Stimulated activated CD8-positive, alpha-beta memory T cell treated with anti-CD3 and anti-CD28 coated beads, Interleukin-7, amount 100 ng/mL, for 1 hour (primary cell): ENCODE measurements around the gene FHIP1B.

Source experiments
- DNase-seq, 2 donors: peaks; one replicate each; pipeline ENCODE4 v3.0.0-alpha.2; 2020; ENCODE audit warnings: low read depth in 2 of 2

Gene FHIP1B

DNA sequence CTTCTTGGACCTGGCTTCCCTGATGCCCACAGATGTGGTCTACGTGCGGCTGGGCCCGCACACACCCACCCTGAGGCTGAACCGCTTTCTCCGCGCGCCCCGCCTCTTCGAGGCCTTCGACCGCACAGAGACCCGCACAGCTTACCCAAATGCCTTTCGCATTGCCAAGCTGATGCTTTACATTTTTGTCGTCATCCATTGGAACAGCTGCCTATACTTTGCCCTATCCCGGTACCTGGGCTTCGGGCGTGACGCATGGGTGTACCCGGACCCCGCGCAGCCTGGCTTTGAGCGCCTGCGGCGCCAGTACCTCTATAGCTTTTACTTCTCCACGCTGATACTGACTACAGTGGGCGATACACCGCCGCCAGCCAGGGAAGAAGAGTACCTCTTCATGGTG, 5.7 kb upstream of the FHIP1B start:
- DNase-seq, result no peak

DNA sequence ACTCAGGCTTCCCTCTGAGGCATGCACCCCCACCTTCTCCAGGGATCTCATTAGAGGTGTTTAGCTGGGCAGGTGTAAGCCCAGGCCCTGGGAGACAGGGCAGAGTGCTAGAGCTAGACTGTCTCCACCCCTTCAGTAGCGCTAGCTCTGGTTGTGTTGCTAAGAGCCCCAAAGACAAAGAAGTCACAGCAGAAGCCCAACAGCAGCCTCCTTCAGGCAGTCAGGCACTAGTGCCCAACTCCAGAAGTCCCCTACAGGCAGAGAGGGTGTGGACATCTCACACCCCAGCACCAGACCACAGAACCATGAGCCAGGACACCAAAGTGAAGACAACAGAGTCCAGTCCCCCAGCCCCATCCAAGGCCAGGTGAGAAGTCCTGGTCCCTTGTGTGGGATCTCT, 4.5 kb upstream of the FHIP1B start, which contains the start of gene CNGA4:
TSS of gene CNGA4 (plus strand) at position 188 of the 400 bp plus-strand sequence. CDS start at position 306, 118 bp downstream.
- no peak for DNase-seq

GRCh38 chr11:6237761-6238302, 3.4 kb upstream of the FHIP1B start:
- no peak for DNase-seq

DNA sequence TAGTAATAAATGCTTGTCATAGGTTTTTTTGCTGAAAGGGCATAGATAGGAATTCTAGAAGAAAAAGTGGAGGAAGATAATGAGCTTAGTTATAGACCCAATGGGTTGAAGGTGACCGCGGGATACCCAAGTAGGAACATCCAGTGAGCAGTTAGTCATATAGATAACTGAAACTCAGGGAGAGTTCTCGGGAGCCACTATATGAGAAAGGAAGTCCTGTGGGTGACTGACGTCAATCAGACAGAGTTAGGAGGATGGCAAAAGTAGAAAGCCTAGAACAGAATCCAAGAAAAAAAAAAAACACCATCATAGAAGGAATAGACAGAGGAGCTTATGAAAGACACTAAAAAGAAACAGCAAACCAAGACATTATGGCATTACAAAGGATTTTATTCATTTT, 2.8 kb upstream of the FHIP1B start:
- no peak for DNase-seq

- no peak for DNase-seq
These were observed 451 bp downstream of the FHIP1B start for GRCh38 chr11:6233984-6234386.

DNA sequence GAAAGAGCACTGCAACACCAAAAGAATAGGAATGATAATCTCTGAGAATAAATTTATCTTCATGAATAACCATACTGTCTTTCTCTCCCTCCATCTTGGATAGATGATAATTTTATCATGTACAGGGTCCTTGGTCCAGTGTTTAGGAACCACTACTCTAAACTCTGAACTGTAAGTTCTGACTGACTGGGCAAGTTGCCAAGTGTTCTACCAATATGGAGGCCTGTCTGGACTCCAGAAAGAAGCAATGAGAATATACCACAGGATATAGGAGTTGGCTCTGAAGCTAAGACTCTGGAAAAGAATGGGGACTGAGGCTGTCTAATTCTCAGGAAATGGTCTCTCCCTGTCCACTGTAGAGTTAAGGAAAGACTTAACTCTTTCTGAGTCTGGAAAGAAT, 1.5 kb downstream of the FHIP1B start:
- DNase-seq, result no peak

DNA sequence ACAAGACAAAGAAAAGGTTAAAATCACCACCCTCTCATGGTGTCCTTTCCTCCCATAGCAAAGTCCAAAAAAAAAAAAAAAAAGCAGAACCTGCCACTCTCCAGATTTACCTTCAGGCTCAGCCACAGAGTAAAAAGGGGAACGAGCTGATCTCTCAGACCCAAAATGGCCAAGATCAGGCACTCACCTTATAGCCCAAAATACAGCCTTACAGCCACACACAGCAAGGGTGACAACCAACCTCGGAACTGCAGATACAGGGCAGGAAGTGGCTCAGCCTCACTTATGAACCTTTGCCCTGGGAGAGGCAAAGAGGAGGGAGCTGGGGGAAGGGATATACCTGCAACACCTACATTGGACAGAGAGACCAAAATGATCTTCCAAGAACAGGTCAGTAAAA, 4.5 kb downstream of the FHIP1B start:
- no peak for DNase-seq

DNA sequence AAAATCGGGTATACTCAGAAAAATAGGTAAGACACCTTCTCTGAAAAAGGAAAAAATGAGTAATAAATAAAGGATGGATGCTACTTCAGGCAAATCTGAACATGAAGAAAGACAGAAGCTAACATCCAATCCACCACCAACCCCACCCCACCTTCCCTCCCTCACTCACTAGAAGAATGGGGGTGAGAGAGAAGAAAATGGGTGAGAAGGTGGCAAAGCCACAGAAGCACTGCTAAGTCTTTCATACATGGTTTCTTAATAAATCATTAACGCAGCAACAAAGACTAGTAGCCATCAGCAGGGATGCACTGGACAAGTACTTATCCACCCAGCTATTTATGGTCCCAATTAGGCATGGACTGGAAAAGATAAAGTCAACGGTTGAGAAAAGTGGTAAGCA, 5.9 kb downstream of the FHIP1B start:
- DNase-seq, result no peak

DNA sequence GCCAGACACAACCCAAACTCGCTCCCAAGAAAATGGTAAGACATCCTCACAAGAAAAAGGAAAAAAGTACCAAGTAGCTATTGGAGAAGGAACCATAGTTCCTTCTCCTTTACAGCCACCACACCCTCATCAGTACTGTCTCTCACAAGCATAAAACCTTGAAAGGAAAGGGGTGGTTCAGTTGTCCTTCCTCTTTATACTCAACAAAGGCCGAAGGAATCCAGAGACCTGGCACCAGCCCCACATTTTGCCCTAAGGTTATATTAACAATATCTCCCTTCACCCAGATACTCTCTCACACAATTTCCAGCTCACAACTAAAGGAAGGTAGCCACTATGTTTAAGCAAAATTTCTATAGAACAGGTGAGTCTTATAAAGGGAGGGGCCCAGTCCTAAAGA, 8.5 kb downstream of the FHIP1B start:
- no peak for DNase-seq

- DNase-seq, result no peak
These were observed 9.4 kb downstream of the FHIP1B start for GRCh38 chr11:6225024-6225423.

- DNase-seq, result no peak
These were observed 10.0 kb downstream of the FHIP1B start for GRCh38 chr11:6224421-6224820.

- DNase-seq, result no peak
These were observed 10.6 kb downstream of the FHIP1B start for GRCh38 chr11:6223854-6224253.

- no peak for DNase-seq
These were observed 15.1 kb downstream of the FHIP1B start for GRCh38 chr11:6219359-6219758.

- no peak for DNase-seq
These were observed 16.7 kb downstream of the FHIP1B start for GRCh38 chr11:6217722-6218121.

DNA sequence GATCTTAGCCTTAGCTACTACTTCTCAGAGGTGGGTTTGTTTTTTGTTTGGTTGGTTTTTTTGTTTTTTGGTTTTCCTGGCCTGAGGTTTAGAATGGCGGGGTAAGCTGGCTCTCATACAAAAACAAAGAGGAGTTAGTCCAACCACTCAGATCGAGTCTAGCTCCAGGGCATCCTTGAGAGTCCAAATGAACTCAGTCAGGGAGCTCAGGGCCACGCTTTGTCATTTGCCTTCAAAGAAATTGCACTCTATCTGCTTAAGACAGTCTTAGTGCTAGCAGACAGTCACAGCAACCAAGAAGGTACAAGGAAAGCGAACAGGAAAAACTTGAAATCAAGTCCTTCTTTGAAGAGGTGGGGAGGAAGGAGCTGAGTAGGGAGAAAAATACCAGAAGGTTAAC, 17.9 kb downstream of the FHIP1B start:
- no peak for DNase-seq

- no peak for DNase-seq
These were observed 19.9 kb downstream of the FHIP1B start for GRCh38 chr11:6214530-6214929.

DNA sequence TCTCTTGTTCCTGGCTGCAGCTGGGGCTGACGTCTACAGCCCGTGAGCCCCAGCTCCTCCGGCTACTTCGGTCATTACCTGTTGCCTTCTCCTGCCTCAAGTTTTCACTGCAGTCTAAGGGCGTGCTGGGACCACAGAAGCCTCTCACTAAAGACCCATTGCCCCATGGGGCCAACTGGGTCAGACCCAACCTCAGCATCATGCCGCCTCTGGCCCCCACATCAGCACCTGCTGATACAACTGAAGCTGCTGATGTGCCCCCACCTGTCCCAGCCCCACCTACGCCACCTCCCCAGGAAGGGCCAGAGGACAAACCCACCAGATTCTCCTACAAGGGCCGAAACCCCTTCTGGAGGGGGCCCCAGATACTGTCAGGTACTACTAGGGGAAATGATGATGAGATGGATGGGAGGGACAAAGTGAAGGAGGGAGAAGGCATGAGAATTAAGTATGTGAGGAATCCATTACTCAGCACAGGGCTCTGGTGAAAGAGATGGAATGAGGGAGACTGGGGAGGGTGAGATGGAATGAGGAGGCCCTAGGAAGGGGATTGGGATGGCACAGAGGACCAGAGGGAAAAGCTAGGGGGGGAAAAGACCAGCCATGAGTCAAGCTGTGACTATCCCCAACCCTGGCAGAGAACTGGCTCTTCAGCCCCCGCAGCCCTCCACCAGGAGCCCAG, 24.0 kb downstream of the FHIP1B start:
- DNase-seq, result no peak

GRCh38 chr11:6209801-6210200, 24.6 kb downstream of the FHIP1B start:
- DNase-seq, result no peak

- DNase-seq, result no peak
These were observed 27.8 kb downstream of the FHIP1B start for GRCh38 chr11:6206456-6207180.

- no peak for DNase-seq
These were observed 29.1 kb downstream of the FHIP1B start, which contains the start of gene C11orf42 for GRCh38 chr11:6205366-6205765. TSS of gene C11orf42 (plus strand) at chr11:6205557. CDS start at chr11:6205616, 59 bp downstream.

DNA sequence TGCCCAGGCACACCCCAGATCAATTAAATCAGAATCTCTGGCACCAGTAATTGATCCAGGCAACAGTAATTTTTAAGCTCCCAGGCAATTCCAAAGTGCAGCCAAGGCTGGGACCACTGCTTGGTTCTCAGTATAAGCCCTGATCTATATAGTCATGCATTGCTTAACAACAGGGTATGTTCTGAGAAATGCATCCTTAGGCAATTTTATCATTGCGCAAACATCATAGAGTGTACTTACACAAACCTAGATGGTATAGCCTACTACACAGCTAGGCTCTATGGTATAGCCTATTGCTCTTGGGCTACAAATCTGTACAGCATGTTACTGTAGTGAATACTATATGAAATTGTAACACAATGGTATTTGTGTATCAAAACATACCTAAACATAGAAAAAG, 29.7 kb downstream of the FHIP1B start:
- no peak for DNase-seq

- DNase-seq, result no peak
These were observed 31.1 kb downstream of the FHIP1B start for GRCh38 chr11:6203327-6203726.

GRCh38 chr11:6202041-6202440, 32.4 kb downstream of the FHIP1B start:
- DNase-seq, result no peak
